K562 (cell line): Measurements from ENCODE around the gene FAM174C. TPM values are rescaled to one million over a fixed set of nuclear protein-coding genes. Genes with fewer than 3 reads are reported as not detected.

Experiments used
- BMI1 ChIP-seq: fragments of 150-350 bp; IDR thresholded peaks from 2 replicates; pipeline ENCODE4 v1.6.1; 2014; ENCODE audit warnings: low read length
- CHD1 ChIP-seq: fragments of 200-600 bp; sonication (generic); IDR thresholded peaks from one replicate; pipeline ENCODE4 v1.6.1; 2012; ENCODE audit warnings: mild to moderate bottlenecking, moderate library complexity, low read length, inconsistent platforms
- CREB5 ChIP-seq: fragments of 250-450 bp; sonication (Bioruptor Pico); IDR thresholded peaks from 2 replicates; pipeline ENCODE4 v1.5.0; 2020; ENCODE audit warnings: mild to moderate bottlenecking
- GATAD2B ChIP-seq: fragments of 450-650 bp; IDR thresholded peaks from 2 replicates; pipeline ENCODE4 v1.6.1; 2017; ENCODE audit warnings: mild to moderate bottlenecking, borderline replicate concordance
- L3MBTL2 ChIP-seq: fragments of 450-650 bp; IDR thresholded peaks from 2 replicates; pipeline ENCODE4 v1.6.1; 2016; ENCODE audit warnings: mild to moderate bottlenecking, moderate library complexity
- MAFK ChIP-seq: IDR thresholded peaks from 2 replicates; pipeline ENCODE4 v1.6.1; 2011; ENCODE audit warnings: low read length, improper control_type of control experiment
- NR3C1 ChIP-seq: sonication (generic); formaldehyde crosslinking; IDR thresholded peaks from 2 replicates; pipeline ENCODE4 v1.8.1; 2022; ENCODE audit warnings: missing genetic modification reagents
- PATZ1 ChIP-seq: fragments of 250-450 bp; sonication (Bioruptor Pico); IDR thresholded peaks from 2 replicates; pipeline ENCODE4 v1.5.0; 2020; ENCODE audit warnings: mild to moderate bottlenecking, borderline replicate concordance
- PCBP2 ChIP-seq: fragments of 200-400 bp; formaldehyde crosslinking; IDR thresholded peaks from 2 replicates; pipeline ENCODE4 v1.6.1; 2018; ENCODE audit warnings: low read length, low read depth, mild to moderate bottlenecking, moderate library complexity; ENCODE audit not compliant: poor library complexity, severe bottlenecking
- PREB ChIP-seq: sonication (generic); formaldehyde crosslinking; IDR thresholded peaks from 2 replicates; pipeline ENCODE4 v1.8.1; 2023; ENCODE audit warnings: mild to moderate bottlenecking, missing genetic modification reagents
- REST ChIP-seq, 2 experiments: fragments of 450-650 bp; formaldehyde crosslinking in 1 of 2; IDR thresholded peaks; 2 replicates each; pipeline versions ENCODE4 v1.4.0 to v1.6.1; 2014 to 2020; ENCODE audit warnings: mild to moderate bottlenecking in 2 of 2, borderline replicate concordance in 1 of 2, low read depth in 1 of 2
- SP2 ChIP-seq: IDR thresholded peaks from 2 replicates; pipeline ENCODE4 v1.6.1; 2011; ENCODE audit warnings: mild to moderate bottlenecking, low read depth, low read length, moderate library complexity; ENCODE audit not compliant: poor library complexity, severe bottlenecking; ENCODE audit errors: extremely low read depth
- ZBTB34 ChIP-seq: fragments of 250-450 bp; sonication (Bioruptor Pico); IDR thresholded peaks from 2 replicates; pipeline ENCODE4 v1.8.0; 2021; ENCODE audit warnings: mild to moderate bottlenecking, moderate library complexity
- polyA plus RNA-seq, 8 experiments: library from polyadenylated mRNA; depleted of rRNA in 4 of 8; stranded (reverse) in 5 of 8; unstranded in 3 of 8; fragments of >200 nt; fragmentation: Nextera tagmentation in 2 of 8; fragmentation: Illumina TruSeq in 1 of 8; extraction: Ambion mirVana in 2 of 8; extraction: Trizol in 1 of 8; gene quantifications; 2 replicates each; pipeline versions ENCODE4 v1.2.1 to v1.2.3, GENCODE V29; 2011 to 2014; ENCODE audit warnings: inconsistent platforms in 1 of 8, missing spikeins in 1 of 8
- total RNA-seq, 7 experiments: library from RNA; depleted of rRNA in 6 of 7; stranded (reverse); fragments of >200 nt in 6 of 7; fragmentation: Illumina TruSeq in 2 of 7; extraction: Trizol in 2 of 7; gene quantifications; 2 replicates each; pipeline versions ENCODE4 v1.2.1 to v1.2.3, GENCODE V29; 2011 to 2021; ENCODE audit warnings: low replicate concordance in 1 of 7

Gene FAM174C
- total and polyA plus RNA-seq, 9 of the 15 experiments (the other 6 are each of a cell fraction or from before 2014, with no cell fraction given), result 0.66 to 89.6 (median 20.3) TPM

GRCh38 chr19:1266916-1267476 is 8.3 kb upstream of the FAM174C start (continued):
- TF ChIP-seq PREB (CRISPR knock-in tag) (no peak), BMI1 (no peak), REST (IDR thresholded peaks at IDR 0.05; ENCODE audit: borderline replicate concordance) (peak; percentile 92), REST (CRISPR knock-in tag; IDR thresholded peaks at IDR 0.05; ENCODE audit: low read depth) (no peak), PATZ1 (CRISPR knock-in tag) (no peak), L3MBTL2 (peak; percentile 26), SP2 (no peak), PCBP2 (no peak), CHD1 (no peak), NR3C1 (CRISPR knock-in tag) (no peak), ZBTB34 (CRISPR knock-in tag) (no peak), MAFK (no peak), GATAD2B (peak; percentile 100), CREB5 (no peak)
